ENCODE measurements around the gene ANKS1B. TPM values are rescaled to one million over a fixed set of nuclear protein-coding genes. Genes with fewer than 3 reads are reported as not detected.

ANKS1B gene
- total RNA-seq, 1 experiment from 2014 or later = 18.8 TPM

GRCh38 chr12:99444859-99445316 is 539.8 kb downstream of the ANKS1B start:
- TF ChIP-seq, protein P1, sequence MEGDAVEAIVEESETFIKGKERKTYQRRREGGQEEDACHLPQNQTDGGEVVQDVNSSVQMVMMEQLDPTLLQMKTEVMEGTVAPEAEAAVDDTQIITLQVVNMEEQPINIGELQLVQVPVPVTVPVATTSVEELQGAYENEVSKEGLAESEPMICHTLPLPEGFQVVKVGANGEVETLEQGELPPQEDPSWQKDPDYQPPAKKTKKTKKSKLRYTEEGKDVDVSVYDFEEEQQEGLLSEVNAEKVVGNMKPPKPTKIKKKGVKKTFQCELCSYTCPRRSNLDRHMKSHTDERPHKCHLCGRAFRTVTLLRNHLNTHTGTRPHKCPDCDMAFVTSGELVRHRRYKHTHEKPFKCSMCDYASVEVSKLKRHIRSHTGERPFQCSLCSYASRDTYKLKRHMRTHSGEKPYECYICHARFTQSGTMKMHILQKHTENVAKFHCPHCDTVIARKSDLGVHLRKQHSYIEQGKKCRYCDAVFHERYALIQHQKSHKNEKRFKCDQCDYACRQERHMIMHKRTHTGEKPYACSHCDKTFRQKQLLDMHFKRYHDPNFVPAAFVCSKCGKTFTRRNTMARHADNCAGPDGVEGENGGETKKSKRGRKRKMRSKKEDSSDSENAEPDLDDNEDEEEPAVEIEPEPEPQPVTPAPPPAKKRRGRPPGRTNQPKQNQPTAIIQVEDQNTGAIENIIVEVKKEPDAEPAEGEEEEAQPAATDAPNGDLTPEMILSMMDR (IDR thresholded peaks at IDR 0.05; ENCODE audit: unreplicated experiment) = no peak
- ChIA-PET POLR2A (no interaction called here), CTCF (no interaction called here)
- Mint-ChIP-seq H3K4me1 (ENCODE audit: insufficient read depth, unreplicated experiment) (peaks cover 7% of the 10 kb centered on the region), H3K9me3 (ENCODE audit: unreplicated experiment) (no peaks in the 10 kb centered on the region), H3K36me3 (ENCODE audit: insufficient read depth, unreplicated experiment) (no peaks in the 10 kb centered on the region), H3K27ac (ENCODE audit: low read depth, unreplicated experiment) (peak overlapping the region; percentile 82), H3K4me3 (ENCODE audit: unreplicated experiment) (no peak overlapping the region), H3K27me3 (ENCODE audit: insufficient read depth, unreplicated experiment) (no peaks in the 10 kb centered on the region)
- intact Hi-C loops (cut with micrococcal nuclease) = no loop called here
- DNase-seq (ENCODE audit: unreplicated experiment) = peak; percentile 21
- no TSS peak for BruUV-seq (replicated peaks)

- Mint-ChIP-seq H3K36me3 (ENCODE audit: insufficient read depth, unreplicated experiment) (no peaks in the 10 kb centered on the region), H3K4me3 (ENCODE audit: unreplicated experiment) (no peak overlapping the region), H3K4me1 (ENCODE audit: insufficient read depth, unreplicated experiment) (peaks cover 7% of the 10 kb centered on the region), H3K9me3 (ENCODE audit: unreplicated experiment) (peaks cover 9% of the 10 kb centered on the region), H3K27me3 (ENCODE audit: insufficient read depth, unreplicated experiment) (no peaks in the 10 kb centered on the region), H3K27ac (ENCODE audit: low read depth, unreplicated experiment) (peak overlapping the region; percentile 6)
- POLR2A ChIA-PET = no interaction called here
- DNase-seq (ENCODE audit: unreplicated experiment) = no peak
- CTCF ChIA-PET = interaction anchor here (0.8 kb wide), 1 partner anchor 68 kb away, joined by 3 read pairs; no protein-coding TSS in a partner anchor
- no TSS peak for BruUV-seq (replicated peaks)
- TF ChIP-seq, protein P1 (IDR thresholded peaks at IDR 0.05; ENCODE audit: unreplicated experiment) = no peak
- intact Hi-C loops (cut with micrococcal nuclease) = no loop called here
These were observed 542.0 kb downstream of the ANKS1B start for GRCh38 chr12:99442758-99443157.

GRCh38 chr12:99439399-99439798 is 545.3 kb downstream of the ANKS1B start:
- Mint-ChIP-seq H3K4me1 (ENCODE audit: insufficient read depth, unreplicated experiment) (no peaks in the 10 kb centered on the region), H3K4me3 (ENCODE audit: unreplicated experiment) (no peak overlapping the region), H3K9me3 (ENCODE audit: unreplicated experiment) (peaks cover 10% of the 10 kb centered on the region), H3K27ac (ENCODE audit: low read depth, unreplicated experiment) (no peak overlapping the region), H3K36me3 (ENCODE audit: insufficient read depth, unreplicated experiment) (no peaks in the 10 kb centered on the region), H3K27me3 (ENCODE audit: insufficient read depth, unreplicated experiment) (no peaks in the 10 kb centered on the region)
- intact Hi-C loops (cut with micrococcal nuclease) = no loop called here
- ChIA-PET POLR2A (interaction anchor here (0.5 kb wide), 1 partner anchor 57 kb away, joined by 3 read pairs; no protein-coding TSS in a partner anchor), CTCF (interaction anchor here (0.6 kb wide), 1 partner anchor 322 kb away, joined by 3 read pairs; no protein-coding TSS in a partner anchor)
- TF ChIP-seq, protein P1 (IDR thresholded peaks at IDR 0.05; ENCODE audit: unreplicated experiment) = no peak
- DNase-seq (ENCODE audit: unreplicated experiment) = no peak
- no TSS peak for BruUV-seq (replicated peaks)

DNA sequence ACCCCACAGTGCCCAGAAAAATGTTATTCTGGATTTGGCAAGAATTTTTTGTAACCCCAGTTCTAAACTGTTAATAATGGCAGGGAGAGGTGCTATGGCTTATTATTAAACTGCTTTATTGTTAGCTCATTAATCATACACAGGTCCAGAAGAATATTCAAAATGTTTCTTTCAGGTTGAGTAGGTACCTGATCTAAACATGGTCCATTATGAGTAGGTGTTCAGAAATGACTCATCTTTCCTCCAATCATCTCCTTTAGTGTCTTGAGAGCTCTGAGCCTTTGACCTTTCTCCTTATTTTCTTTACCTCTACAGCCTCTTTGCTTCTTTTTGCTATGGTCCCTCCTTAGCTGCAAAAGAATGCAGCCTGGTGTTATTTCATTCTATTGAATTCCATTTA is 548.2 kb downstream of the ANKS1B start:
- Mint-ChIP-seq H3K36me3 (ENCODE audit: insufficient read depth, unreplicated experiment) (no peaks in the 10 kb centered on the region), H3K27me3 (ENCODE audit: insufficient read depth, unreplicated experiment) (no peaks in the 10 kb centered on the region), H3K9me3 (ENCODE audit: unreplicated experiment) (peaks cover 10% of the 10 kb centered on the region), H3K4me3 (ENCODE audit: unreplicated experiment) (no peak overlapping the region), H3K4me1 (ENCODE audit: insufficient read depth, unreplicated experiment) (no peaks in the 10 kb centered on the region), H3K27ac (ENCODE audit: low read depth, unreplicated experiment) (no peak overlapping the region)
- ChIA-PET POLR2A (no interaction called here), CTCF (no interaction called here)
- BruUV-seq (replicated peaks) = no TSS peak
- intact Hi-C loops (cut with micrococcal nuclease) = no loop called here
- DNase-seq (ENCODE audit: unreplicated experiment) = no peak
- TF ChIP-seq, protein P1 (IDR thresholded peaks at IDR 0.05; ENCODE audit: unreplicated experiment) = no peak

Measured in MCF 10A (cell line).